ENCODE measurements around the gene PGF.

DNA sequence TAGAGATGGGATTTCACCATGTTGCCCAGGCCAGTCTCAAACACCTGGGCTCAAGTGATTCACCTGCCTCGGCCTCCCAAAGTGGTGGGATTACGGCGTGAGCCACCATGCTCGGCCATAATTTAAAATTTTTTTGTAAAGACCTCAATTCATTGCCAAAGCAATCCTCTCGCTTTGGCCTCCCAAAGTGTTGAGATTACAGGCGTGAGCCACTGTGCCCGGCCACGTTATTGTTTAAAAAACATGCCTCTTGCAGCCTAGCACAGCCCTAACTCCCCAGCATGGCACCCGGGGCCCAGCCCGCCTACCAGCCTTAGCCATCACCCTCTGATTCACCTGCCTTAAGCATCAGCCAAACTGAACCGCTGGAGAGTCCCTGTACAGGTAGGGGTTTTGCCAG lies 19.2 kb downstream of the PGF start:
- TF ChIP-seq CTCF (conservative IDR thresholded peaks at IDR 0.05) (no peak), ZFX (IDR thresholded peaks at IDR 0.05) (no peak)
